ENCODE data around the gene ZDHHC24.
"Not testable (repeated sequence)": the region's sequence is repeated elsewhere in the genome, so short reads cannot be mapped to it uniquely, and the experiment has no call there.

The ZDHHC24 gene, protein sequence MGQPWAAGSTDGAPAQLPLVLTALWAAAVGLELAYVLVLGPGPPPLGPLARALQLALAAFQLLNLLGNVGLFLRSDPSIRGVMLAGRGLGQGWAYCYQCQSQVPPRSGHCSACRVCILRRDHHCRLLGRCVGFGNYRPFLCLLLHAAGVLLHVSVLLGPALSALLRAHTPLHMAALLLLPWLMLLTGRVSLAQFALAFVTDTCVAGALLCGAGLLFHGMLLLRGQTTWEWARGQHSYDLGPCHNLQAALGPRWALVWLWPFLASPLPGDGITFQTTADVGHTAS

DNA sequence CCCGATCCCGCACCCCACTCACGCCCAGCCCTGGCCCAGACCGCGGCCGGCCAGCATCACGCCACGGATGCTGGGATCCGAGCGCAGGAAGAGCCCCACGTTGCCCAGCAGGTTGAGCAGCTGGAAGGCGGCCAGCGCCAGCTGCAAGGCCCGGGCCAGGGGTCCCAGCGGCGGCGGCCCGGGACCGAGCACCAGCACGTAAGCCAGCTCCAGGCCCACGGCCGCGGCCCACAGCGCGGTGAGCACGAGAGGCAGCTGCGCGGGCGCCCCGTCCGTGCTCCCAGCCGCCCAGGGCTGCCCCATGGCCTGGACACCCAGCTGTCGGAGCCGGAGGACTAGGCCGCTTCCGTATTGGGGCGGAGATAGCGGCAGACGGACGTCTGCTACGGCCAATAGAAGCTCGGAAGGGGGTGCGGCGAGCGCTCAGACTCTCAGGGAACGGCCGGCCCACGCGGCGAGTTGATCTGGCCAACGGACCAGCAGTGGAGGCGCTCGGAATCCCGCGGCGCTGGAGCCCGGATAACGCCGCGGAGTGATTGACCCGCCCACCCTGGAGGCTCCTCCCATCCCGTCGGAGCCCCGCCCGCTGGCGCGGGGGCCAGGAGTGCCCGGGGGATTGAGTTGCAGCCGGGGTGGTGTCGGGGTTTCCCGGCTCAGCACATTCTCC, at the start of gene ZDHHC24:
Gene ZDHHC24, minus strand, starts transcription at position 348 of the 667 bp plus-strand sequence. Its CDS starts 45 bp downstream, at position 303.
- peak; percentile 97 for DNase-seq

- no peak for DNase-seq
These were observed 49.5 kb upstream of the ZDHHC24 start for GRCh38 chr11:66595245-66595904.

DNA sequence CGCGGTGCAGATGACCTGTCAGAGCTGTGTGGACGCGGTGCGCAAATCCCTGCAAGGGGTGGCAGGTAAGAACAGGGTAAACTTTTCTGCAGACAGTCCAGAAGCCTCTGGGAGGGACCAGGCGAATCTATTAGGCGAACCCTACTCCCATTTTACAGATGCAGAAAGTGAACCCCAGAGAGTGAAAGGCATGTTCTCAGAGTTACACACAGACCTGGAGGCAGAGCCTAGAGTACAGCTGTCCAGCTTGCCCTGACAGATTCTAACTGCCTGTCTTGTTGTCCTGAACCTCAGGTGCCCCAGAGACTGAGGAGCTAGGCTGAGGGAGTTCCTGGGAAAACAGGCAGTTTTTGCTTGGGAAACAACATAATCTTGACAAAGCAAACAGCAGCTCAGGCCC, 47.8 kb upstream of the ZDHHC24 start:
- DNase-seq: no peak

DNA sequence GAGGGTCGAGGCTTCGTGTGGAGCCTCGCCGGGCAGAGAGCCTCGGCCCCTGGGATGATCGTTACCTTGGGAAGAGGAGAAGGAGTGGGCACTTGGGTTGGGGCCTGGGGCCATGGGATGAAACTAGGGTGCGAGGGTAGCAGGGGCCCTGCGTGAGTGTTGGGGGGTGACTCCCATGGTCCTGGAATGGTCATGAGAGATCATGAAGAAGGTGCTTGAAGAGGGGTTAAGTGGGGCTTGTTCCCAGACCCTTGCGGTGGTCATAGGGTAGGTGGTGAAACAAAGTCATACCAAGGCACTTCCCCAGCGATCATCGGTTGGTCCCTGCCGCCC, 47.4 kb upstream of the ZDHHC24 start:
- DNase-seq: no peak

GRCh38 chr11:66592457-66593302, 46.8 kb upstream of the ZDHHC24 start, which contains the start of the genes CCDC87 and CCS:
TSS of gene CCDC87 (minus strand) at chr11:66593063. CDS start at chr11:66593015, 48 bp downstream.
TSS of gene CCS (plus strand) at chr11:66593185. CDS start at chr11:66593262, 77 bp downstream.
- DNase-seq: peak; percentile 99

DNA sequence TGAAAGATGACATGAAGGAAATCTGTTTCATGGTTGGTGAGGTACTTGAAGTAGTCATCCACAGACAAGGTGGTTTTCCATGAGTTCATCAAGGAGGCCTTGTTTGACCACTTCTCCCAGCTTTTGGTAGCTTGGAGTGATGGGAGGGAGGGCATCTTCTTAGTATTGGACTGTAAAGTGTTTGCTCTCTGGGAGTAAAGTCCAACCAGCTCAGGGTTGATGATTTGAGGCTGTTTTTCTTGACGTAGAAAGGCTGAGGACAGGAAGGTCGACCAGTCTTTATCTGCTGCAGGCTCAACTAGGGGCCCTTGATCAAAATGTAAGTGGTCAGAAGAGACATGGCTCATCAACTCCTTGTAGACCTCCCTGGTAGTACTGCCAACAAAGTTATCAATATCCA, 45.3 kb upstream of the ZDHHC24 start:
- no peak for DNase-seq

DNA sequence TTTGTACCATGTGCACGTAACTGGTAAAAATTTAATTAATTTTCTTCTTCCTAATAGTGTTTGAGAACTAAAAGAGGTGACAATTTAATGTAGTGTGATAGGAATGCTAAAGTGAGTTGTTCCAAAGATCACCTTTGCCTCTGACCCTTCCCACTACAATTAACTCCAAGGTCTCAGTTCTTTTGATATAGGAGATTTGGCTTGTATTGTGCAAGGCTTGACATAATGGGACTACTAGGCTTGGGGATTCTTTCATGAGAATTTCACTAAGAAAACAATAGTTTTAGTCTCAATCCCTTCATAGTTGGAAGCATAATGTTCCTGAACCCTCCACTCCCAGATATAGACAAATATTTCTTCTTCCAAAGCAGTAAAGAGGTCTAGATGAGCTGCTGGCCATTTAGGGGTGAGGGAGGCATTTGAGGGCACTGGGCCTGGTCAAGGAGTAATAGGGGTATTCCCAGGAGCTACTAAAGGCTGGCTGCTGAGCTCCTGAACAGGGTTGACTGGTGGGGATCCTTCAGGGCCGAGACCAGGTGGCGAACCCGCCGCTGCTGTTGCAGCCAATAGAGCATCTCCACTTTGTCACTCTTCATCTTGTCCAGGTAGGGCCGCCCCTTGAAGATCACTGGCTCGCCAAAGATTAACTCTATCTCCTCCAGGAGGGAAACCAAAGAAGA, 44.3 kb upstream of the ZDHHC24 start:
- no peak for DNase-seq

GRCh38 chr11:66589315-66589714, 43.5 kb upstream of the ZDHHC24 start:
- DNase-seq: not testable (repeated sequence)

GRCh38 chr11:66586136-66586535, 40.3 kb upstream of the ZDHHC24 start:
- DNase-seq: no peak

DNA sequence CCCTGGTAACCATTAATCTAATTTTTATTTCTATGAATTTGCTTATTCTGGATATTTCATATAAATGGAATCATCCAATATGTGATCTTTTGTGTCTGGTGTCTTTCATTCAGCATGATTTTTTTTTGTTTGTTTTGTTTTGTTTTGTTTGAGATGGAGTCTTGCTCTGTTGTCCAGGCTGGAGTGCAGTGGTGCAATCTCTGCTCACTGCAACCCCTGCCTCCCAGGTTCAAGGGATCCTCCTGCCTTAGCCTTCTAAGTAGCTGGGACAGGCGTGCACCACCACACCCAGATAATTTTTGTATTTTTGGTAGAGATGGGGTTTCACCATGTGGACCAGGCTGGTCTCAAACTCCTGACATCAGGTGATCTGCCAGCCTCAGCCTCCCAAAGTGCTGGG, 39.6 kb upstream of the ZDHHC24 start:
- not testable (repeated sequence) for DNase-seq

DNA sequence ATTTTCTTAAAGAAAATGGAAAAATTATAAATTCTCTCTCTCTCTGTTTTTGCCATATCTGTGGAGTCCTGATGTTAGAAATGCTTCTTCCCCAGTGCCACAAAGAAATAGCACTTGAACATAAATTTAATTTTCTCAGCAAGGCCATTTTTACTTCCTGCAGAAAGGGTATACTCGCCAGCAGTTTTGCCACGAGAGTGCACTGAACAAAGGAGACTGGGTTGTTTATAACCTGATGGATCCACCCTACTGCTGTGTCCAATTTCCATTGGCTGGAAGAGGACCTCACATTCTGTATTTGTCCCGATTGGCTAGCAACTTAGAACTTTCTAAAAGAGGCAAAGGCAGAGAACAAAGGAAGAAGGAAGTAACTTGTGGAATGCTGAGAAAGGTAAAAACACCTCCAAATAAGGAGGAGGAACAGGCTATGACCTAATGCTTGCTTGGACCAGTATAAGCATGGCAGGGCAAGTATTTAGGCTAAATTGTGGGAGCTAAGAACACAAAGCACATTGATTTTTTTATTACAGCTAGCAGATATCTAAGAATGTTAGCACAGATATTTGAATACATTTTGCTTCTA, 36.8 kb upstream of the ZDHHC24 start:
- not testable (repeated sequence) for DNase-seq

GRCh38 chr11:66581261-66581660, 35.4 kb upstream of the ZDHHC24 start:
- DNase-seq: no peak

DNA sequence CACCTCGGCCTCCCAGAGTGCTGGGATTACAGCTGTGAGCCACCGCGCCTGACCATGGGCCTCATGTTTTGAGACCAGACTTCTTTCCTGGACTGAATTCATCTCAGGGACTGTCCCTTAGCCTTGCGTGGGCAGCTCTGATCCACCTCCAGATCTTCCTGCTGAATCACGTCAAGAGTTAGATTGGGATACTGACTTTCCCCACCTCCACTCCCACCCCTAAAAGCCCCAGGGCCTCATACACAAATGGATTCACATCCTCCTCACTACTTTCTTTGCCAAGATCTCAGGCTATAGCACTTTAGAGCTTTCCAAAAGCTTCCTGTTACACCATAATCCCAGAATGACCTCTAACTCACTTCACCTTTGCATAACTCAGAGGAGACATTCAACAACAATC, 35.0 kb upstream of the ZDHHC24 start:
- DNase-seq: no peak

GRCh38 chr11:66579017-66579606, 33.3 kb upstream of the ZDHHC24 start:
- peak; percentile 92 for DNase-seq

- no peak for DNase-seq
These were observed 25.0 kb upstream of the ZDHHC24 start for GRCh38 chr11:66570850-66571180.

GRCh38 chr11:66570079-66570849, 24.4 kb upstream of the ZDHHC24 start:
- no peak for DNase-seq

- DNase-seq: no peak
These were observed 23.2 kb upstream of the ZDHHC24 start for GRCh38 chr11:66569076-66569475.

DNA sequence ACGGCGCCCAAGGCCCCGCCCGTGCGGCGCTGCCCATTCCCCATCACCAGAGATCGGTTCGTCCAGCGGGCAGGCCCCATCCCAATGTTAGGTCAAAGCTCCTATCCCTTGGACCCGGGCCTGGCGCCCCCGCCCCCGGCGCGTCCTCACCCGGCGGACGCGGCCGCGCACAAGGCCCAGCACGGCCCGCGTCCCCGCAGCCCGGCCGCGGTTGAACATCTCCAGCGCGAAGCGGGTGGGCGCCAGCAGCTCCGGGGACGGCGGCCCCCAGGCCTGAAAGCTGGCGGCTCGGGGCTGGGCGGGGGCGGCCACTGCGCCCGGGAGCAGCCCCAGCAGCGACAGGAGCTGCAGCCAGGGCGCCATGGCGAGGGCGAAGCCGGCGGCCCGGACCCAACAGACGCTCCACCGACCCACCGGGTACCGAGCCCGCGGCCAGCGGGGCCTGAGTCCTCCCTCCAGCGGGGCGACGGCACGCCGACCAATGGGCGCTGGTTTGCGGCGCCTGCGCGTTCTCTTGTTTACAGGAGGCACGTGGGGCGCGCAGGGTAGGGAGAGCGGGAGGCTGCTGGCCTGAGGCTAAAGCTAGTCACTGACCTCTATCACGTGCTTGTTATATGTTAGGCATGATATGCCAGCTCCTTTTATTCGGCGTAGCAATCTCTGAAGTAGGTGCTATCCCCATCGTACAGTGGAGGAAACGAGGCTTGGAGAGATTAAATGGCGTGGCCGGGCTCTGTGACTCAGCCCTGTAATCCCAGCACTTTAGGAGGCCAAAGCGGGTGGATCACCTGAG, 22.5 kb upstream of the ZDHHC24 start, which contains the start of gene CTSF:
Gene CTSF, minus strand, starts transcription at position 483 of the 793 bp plus-strand sequence. Its CDS starts 120 bp downstream, at position 363.
- DNase-seq: peak; percentile 83

DNA sequence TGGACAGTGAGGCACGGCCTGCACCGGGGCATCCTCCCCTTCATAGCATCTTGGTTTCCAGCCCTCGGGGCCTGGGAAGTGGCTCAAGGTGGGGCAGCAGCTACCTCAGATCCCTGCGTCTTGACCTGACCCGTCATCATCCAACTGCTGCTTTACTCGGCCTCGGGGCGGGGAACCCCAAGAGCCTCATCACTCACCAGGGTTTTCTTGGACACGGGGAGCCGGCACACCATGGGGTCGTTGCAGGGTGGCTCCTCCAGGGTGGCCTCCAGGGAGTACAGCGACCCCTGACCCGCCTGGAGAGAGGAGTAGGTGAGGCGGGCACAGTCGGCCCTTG, 21.9 kb upstream of the ZDHHC24 start:
- no peak for DNase-seq

DNA sequence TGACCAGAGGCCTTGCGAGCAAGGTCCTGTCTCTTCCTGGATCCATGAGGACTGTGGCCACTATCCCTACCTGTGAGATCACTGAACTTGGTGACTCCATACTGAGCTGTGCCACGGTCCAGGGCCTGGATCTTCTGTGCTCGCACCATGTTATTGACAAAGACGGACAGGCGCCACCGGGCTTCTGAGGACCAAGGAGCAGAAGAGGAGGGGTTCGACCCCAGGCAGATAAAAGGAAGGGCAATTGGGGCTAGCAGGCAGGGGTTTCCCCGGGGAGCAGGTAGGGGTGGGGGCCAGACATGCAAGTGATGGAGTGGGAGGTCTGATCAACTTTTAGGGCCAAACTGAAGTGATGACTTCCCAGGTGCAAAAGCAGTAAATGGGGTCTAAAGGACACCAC, 20.4 kb upstream of the ZDHHC24 start:
- no peak for DNase-seq
